SK-N-SH treated with all-trans-retinoic acid at 6 μM for 48 hours (cell line): Measurements from ENCODE around the gene LRRC36.

Experiments
- ATAC-seq: fragments of 200-7000 bp; cut with Tn5 transposase; 3 replicates; pipeline ENCODE4 v1.9.1; 2020; ENCODE audit warnings: mild to moderate bottlenecking, moderate library complexity
- ARNTL ChIP-seq: fragments of 450-650 bp; formaldehyde crosslinking; IDR thresholded peaks from 2 replicates; pipeline ENCODE4 v1.5.0; 2020; ENCODE audit warnings: low read depth, mild to moderate bottlenecking, moderate library complexity, borderline replicate concordance
- BACH2 ChIP-seq: fragments of 250-450 bp; sonication (Bioruptor Pico); IDR thresholded peaks from 2 replicates; pipeline ENCODE4 v1.9.0; 2021; ENCODE audit warnings: mild to moderate bottlenecking, borderline replicate concordance
- CREB5 ChIP-seq: fragments of 250-450 bp; sonication (Bioruptor Pico); IDR thresholded peaks from 2 replicates; pipeline ENCODE4 v1.5.1; 2020; ENCODE audit warnings: low read depth, mild to moderate bottlenecking, moderate library complexity
- CSDC2 ChIP-seq: fragments of 250-450 bp; sonication (Bioruptor Pico); IDR thresholded peaks from 2 replicates; pipeline ENCODE4 v1.5.0; 2020; ENCODE audit warnings: mild to moderate bottlenecking, moderate library complexity
- CSRNP3 ChIP-seq: fragments of 250-450 bp; sonication (Bioruptor Pico); IDR thresholded peaks from 2 replicates; pipeline ENCODE4 v1.5.1; 2021; ENCODE audit warnings: mild to moderate bottlenecking, moderate library complexity
- ESRRG ChIP-seq: fragments of 250-450 bp; sonication (Bioruptor Pico); IDR thresholded peaks from 2 replicates; pipeline ENCODE4 v1.6.1; 2021; ENCODE audit warnings: mild to moderate bottlenecking
- ISL1 ChIP-seq: fragments of 250-450 bp; sonication (Bioruptor Pico); IDR thresholded peaks from 2 replicates; pipeline ENCODE4 v2.1.2; 2022; ENCODE audit warnings: mild to moderate bottlenecking, moderate library complexity
- OSR1 ChIP-seq: fragments of 250-450 bp; sonication (Bioruptor Pico); IDR thresholded peaks from 2 replicates; pipeline ENCODE4 v1.8.0; 2022; ENCODE audit warnings: moderate library complexity, mild to moderate bottlenecking, inconsistent platforms
- POU6F1 ChIP-seq: fragments of 250-450 bp; sonication (Bioruptor Pico); IDR thresholded peaks from 2 replicates; pipeline ENCODE4 v1.8.0; 2021; ENCODE audit warnings: low read depth, mild to moderate bottlenecking, moderate library complexity, borderline replicate concordance
- PPARA ChIP-seq: fragments of 250-450 bp; sonication (Bioruptor Pico); IDR thresholded peaks from 2 replicates; pipeline ENCODE4 v1.5.0; 2020; ENCODE audit warnings: mild to moderate bottlenecking, borderline replicate concordance
- RARB ChIP-seq: fragments of 250-450 bp; sonication (Bioruptor Pico); IDR thresholded peaks from 2 replicates; pipeline ENCODE4 v1.8.0; 2021; ENCODE audit warnings: mild to moderate bottlenecking, moderate library complexity
- SNAI2 ChIP-seq: fragments of 250-450 bp; sonication (Bioruptor Pico); IDR thresholded peaks from 2 replicates; pipeline ENCODE4 v1.5.0; 2020; ENCODE audit warnings: mild to moderate bottlenecking, moderate library complexity
- TCF4 ChIP-seq: fragments of 250-450 bp; sonication (Bioruptor Pico); IDR thresholded peaks from 2 replicates; pipeline ENCODE4 v1.8.0; 2021; ENCODE audit warnings: mild to moderate bottlenecking, moderate library complexity, borderline replicate concordance
- TOX ChIP-seq: fragments of 250-450 bp; sonication (Bioruptor Pico); IDR thresholded peaks from 2 replicates; pipeline ENCODE4 v1.8.0; 2021; ENCODE audit warnings: mild to moderate bottlenecking, moderate library complexity, borderline replicate concordance
- ZFP30 ChIP-seq: fragments of 450-650 bp; formaldehyde crosslinking; IDR thresholded peaks from 2 replicates; pipeline ENCODE4 v1.5.0; 2022; ENCODE audit warnings: mild to moderate bottlenecking, moderate library complexity
- ZNF70 ChIP-seq: fragments of 450-650 bp; formaldehyde crosslinking; IDR thresholded peaks from 2 replicates; pipeline ENCODE4 v1.5.0; 2020; ENCODE audit warnings: mild to moderate bottlenecking, moderate library complexity
- ZNF8 ChIP-seq: fragments of 450-650 bp; formaldehyde crosslinking; IDR thresholded peaks from 2 replicates; pipeline ENCODE4 v1.5.0; 2020; ENCODE audit warnings: mild to moderate bottlenecking, moderate library complexity

The LRRC36 gene

GRCh38 chr16:67326472-67327309, at the start of gene LRRC36, which contains the start of gene KCTD19:
Gene LRRC36, plus strand, starts transcription at chr16:67326815. Its CDS starts 48 bp downstream, at chr16:67326863.
Gene KCTD19, minus strand, starts transcription at chr16:67326741. Its CDS starts 34 bp downstream, at chr16:67326707.
- peak; percentile 95 for ATAC-seq
- TF ChIP-seq RARB (CRISPR knock-in tag) = no peak
- no peak for TF ChIP-seq BACH2 (CRISPR knock-in tag)
- no peak for TF ChIP-seq PPARA (CRISPR knock-in tag)
- no peak for TF ChIP-seq CSRNP3 (CRISPR knock-in tag)
- no peak for TF ChIP-seq CSDC2 (CRISPR knock-in tag)
- TF ChIP-seq TOX (CRISPR knock-in tag) = no peak
- TF ChIP-seq OSR1 (CRISPR knock-in tag) = no peak
- TF ChIP-seq POU6F1 (CRISPR knock-in tag) = no peak
- no peak for TF ChIP-seq ZFP30 (CRISPR knock-in tag)
- TF ChIP-seq ARNTL (CRISPR knock-in tag) = no peak
- TF ChIP-seq CREB5 (CRISPR knock-in tag) = no peak

GRCh38 chr16:67277294-67277998, 49.2 kb upstream of the LRRC36 start:
- TF ChIP-seq SNAI2 (CRISPR knock-in tag) (no peak), TOX (CRISPR knock-in tag) (0 out of 2 replicates have a peak, but pooled peaks have one; percentile 20)
- peak; percentile 80 for ATAC-seq

GRCh38 chr16:67277999-67278772, 48.4 kb upstream of the LRRC36 start:
- ATAC-seq = peak; percentile 48
- no peak for TF ChIP-seq TCF4 (CRISPR knock-in tag)
- TF ChIP-seq CSRNP3 (CRISPR knock-in tag) = no peak
- TF ChIP-seq PPARA (CRISPR knock-in tag) = no peak
- no peak for TF ChIP-seq ZNF8 (CRISPR knock-in tag)
- no peak for TF ChIP-seq ZNF70 (CRISPR knock-in tag)
- TF ChIP-seq RARB (CRISPR knock-in tag) = no peak
- TF ChIP-seq ESRRG = no peak

GRCh38 chr16:67278773-67279295, 47.8 kb upstream of the LRRC36 start:
- TF ChIP-seq BACH2 (CRISPR knock-in tag) = no peak
- no peak for TF ChIP-seq ISL1 (CRISPR knock-in tag)
- TF ChIP-seq POU6F1 (CRISPR knock-in tag) = no peak
- no peak for TF ChIP-seq TCF4 (CRISPR knock-in tag)
- TF ChIP-seq CREB5 (CRISPR knock-in tag) = no peak
- no peak for TF ChIP-seq ESRRG
- TF ChIP-seq ZNF8 (CRISPR knock-in tag) = no peak
- ATAC-seq = peak; percentile 42
